Activated CD4-positive, alpha-beta T cell treated with anti-CD3 and anti-CD28 coated beads, Interleukin-2, amount 50 U/mL, for 24 hours (primary cell): ENCODE data around the gene ASIC4.
A peak's percentile ranks its signal among the peaks of the same experiment; 100 is the strongest.

ENCODE experiments used
- DNase-seq, 2 donors: peaks; one replicate each; pipeline ENCODE4 v3.0.0-alpha.2; 2020; ENCODE audit warnings: low read depth in 1 of 2, low spot score in 1 of 2

ASIC4 gene

GRCh38 chr2:219497495-219498279, 16.6 kb upstream of the ASIC4 start:
- no peak for DNase-seq

GRCh38 chr2:219498280-219499057, 15.8 kb upstream of the ASIC4 start, which contains the start of gene GMPPA:
TSS of gene GMPPA (plus strand) at chr2:219498891. CDS start at chr2:219499976, 1,085 bp downstream.
- peak; percentile 82 to 91 for DNase-seq

GRCh38 chr2:219499058-219499307, 15.3 kb upstream of the ASIC4 start:
- no peak for DNase-seq

GRCh38 chr2:219499555-219499954, 14.7 kb upstream of the ASIC4 start:
- DNase-seq, result no peak

- DNase-seq, result no peak
Measured at GRCh38 chr2:219500135-219500534, 14.1 kb upstream of the ASIC4 start.

GRCh38 chr2:219501849-219502248, 12.4 kb upstream of the ASIC4 start:
- no peak for DNase-seq

- no peak for DNase-seq
Measured at GRCh38 chr2:219502618-219503017, 11.7 kb upstream of the ASIC4 start.

GRCh38 chr2:219505585-219505984, 8.7 kb upstream of the ASIC4 start:
- no peak for DNase-seq

- no peak for DNase-seq
Measured at GRCh38 chr2:219506153-219506801, 8.0 kb upstream of the ASIC4 start.

- DNase-seq, result no peak
Measured at GRCh38 chr2:219506802-219507526, 7.3 kb upstream of the ASIC4 start.

GRCh38 chr2:219507581-219508443, 6.5 kb upstream of the ASIC4 start:
- DNase-seq, result no peak

GRCh38 chr2:219508444-219508734, 5.9 kb upstream of the ASIC4 start:
- no peak for DNase-seq

- DNase-seq, result no peak
Measured at GRCh38 chr2:219508971-219509779, 5.1 kb upstream of the ASIC4 start.

GRCh38 chr2:219509780-219510511, 4.3 kb upstream of the ASIC4 start:
- peak in 1 of 2 donors; percentile 19 for DNase-seq

GRCh38 chr2:219510512-219511135, 3.7 kb upstream of the ASIC4 start:
- no peak for DNase-seq

- DNase-seq, result no peak
Measured at GRCh38 chr2:219511547-219512325, 2.5 kb upstream of the ASIC4 start.

- DNase-seq, result no peak
Measured at GRCh38 chr2:219512524-219513216, 1.6 kb upstream of the ASIC4 start.
